ENCODE results near the gene FAM131C.
A peak's percentile ranks its signal among the peaks of the same experiment; 100 is the strongest.

Gene FAM131C

GRCh38 chr1:16018749-16019643 lies 54.5 kb downstream of the FAM131C start:
- H3K4me3 ChIP-seq (ENCODE audit: low read depth in 1 of 5, low read length in 5 of 5), result peak overlapping the region in 4 of 5 donors; percentile 22 to 85 (median 60)
- H3K36me3 ChIP-seq (ENCODE audit: control insufficient read depth in 5 of 5, insufficient read depth in 5 of 5, low read length in 5 of 5), result peaks cover 0 to 4% (median 0%) of the 10 kb centered on the region in 5 donors
- H3K4me1 ChIP-seq (ENCODE audit: control insufficient read depth in 5 of 5, insufficient read depth in 5 of 5, low read length in 5 of 5), result peaks cover 0 to 66% (median 58%) of the 10 kb centered on the region in 5 donors
- H3K27me3 ChIP-seq (ENCODE audit: control insufficient read depth in 5 of 5, insufficient read depth in 4 of 5, low read length in 5 of 5), result peaks cover 0 to 4% (median 0%) of the 10 kb centered on the region in 5 donors
- H3K9me3 ChIP-seq (ENCODE audit: control insufficient read depth in 5 of 5, low read length in 5 of 5), result no peaks in the 10 kb centered on the region
- H3K9ac ChIP-seq (ENCODE audit: low read length in 5 of 5), result peak overlapping the region in 3 of 5 donors; percentile 16 to 63 (median 22)
- peak overlapping the region; percentile 93 for H3K27ac ChIP-seq (ENCODE audit: low read depth, low read length)

GRCh38 chr1:16018308-16018707 lies 55.1 kb downstream of the FAM131C start:
- Histone ChIP-seq H3K9me3 (ENCODE audit: control insufficient read depth in 5 of 5, low read length in 5 of 5) (no peaks in the 10 kb centered on the region), H3K36me3 (ENCODE audit: control insufficient read depth in 5 of 5, insufficient read depth in 5 of 5, low read length in 5 of 5) (peaks cover 0 to 4% (median 0%) of the 10 kb centered on the region in 5 donors), H3K27ac (ENCODE audit: low read depth, low read length) (peak overlapping the region; percentile 93), H3K27me3 (ENCODE audit: control insufficient read depth in 5 of 5, insufficient read depth in 4 of 5, low read length in 5 of 5) (peaks cover 0 to 4% (median 0%) of the 10 kb centered on the region in 5 donors), H3K4me3 (ENCODE audit: low read depth in 1 of 5, low read length in 5 of 5) (peak overlapping the region; percentile 37 to 85 (median 55)), H3K9ac (ENCODE audit: low read length in 5 of 5) (peak overlapping the region in 2 of 5 donors; percentile 63 to 78), H3K4me1 (ENCODE audit: control insufficient read depth in 5 of 5, insufficient read depth in 5 of 5, low read length in 5 of 5) (peaks cover 0 to 72% (median 64%) of the 10 kb centered on the region in 5 donors)

- Histone ChIP-seq H3K9me3 (ENCODE audit: control insufficient read depth in 5 of 5, low read length in 5 of 5) (no peaks in the 10 kb centered on the region), H3K4me1 (ENCODE audit: control insufficient read depth in 5 of 5, insufficient read depth in 5 of 5, low read length in 5 of 5) (peaks cover 0 to 78% (median 67%) of the 10 kb centered on the region in 5 donors), H3K36me3 (ENCODE audit: control insufficient read depth in 5 of 5, insufficient read depth in 5 of 5, low read length in 5 of 5) (peaks cover 0 to 4% (median 0%) of the 10 kb centered on the region in 5 donors), H3K9ac (ENCODE audit: low read length in 5 of 5) (peak within 1 kb of the TSS; percentile 33 to 78 (median 56)), H3K4me3 (ENCODE audit: low read depth in 1 of 5, low read length in 5 of 5) (peak within 1 kb of the TSS; percentile 53 to 85 (median 55)), H3K27ac (ENCODE audit: low read depth, low read length) (peak within 1 kb of the TSS; percentile 93), H3K27me3 (ENCODE audit: control insufficient read depth in 5 of 5, insufficient read depth in 4 of 5, low read length in 5 of 5) (peaks cover 0 to 4% (median 0%) of the 10 kb centered on the region in 5 donors)
Observed at GRCh38 chr1:16017461-16018303, 55.8 kb downstream of the FAM131C start, which contains the start of gene HSPB7. HSPB7 (minus strand) TSS chr1:16018043; CDS start chr1:16017963, 80 bp downstream.

GRCh38 chr1:16017076-16017460 lies 56.4 kb downstream of the FAM131C start:
- Histone ChIP-seq H3K4me1 (ENCODE audit: control insufficient read depth in 5 of 5, insufficient read depth in 5 of 5, low read length in 5 of 5) (peaks cover 0 to 82% (median 67%) of the 10 kb centered on the region in 5 donors), H3K9me3 (ENCODE audit: control insufficient read depth in 5 of 5, low read length in 5 of 5) (no peaks in the 10 kb centered on the region), H3K9ac (ENCODE audit: low read length in 5 of 5) (peak overlapping the region; percentile 33 to 78 (median 56)), H3K27me3 (ENCODE audit: control insufficient read depth in 5 of 5, insufficient read depth in 4 of 5, low read length in 5 of 5) (peaks cover 0 to 8% (median 0%) of the 10 kb centered on the region in 5 donors), H3K4me3 (ENCODE audit: low read depth in 1 of 5, low read length in 5 of 5) (peak overlapping the region; percentile 53 to 85 (median 55)), H3K27ac (ENCODE audit: low read depth, low read length) (peak overlapping the region; percentile 93), H3K36me3 (ENCODE audit: control insufficient read depth in 5 of 5, insufficient read depth in 5 of 5, low read length in 5 of 5) (peaks cover 0 to 4% (median 0%) of the 10 kb centered on the region in 5 donors)

- Histone ChIP-seq H3K4me3 (ENCODE audit: low read depth in 1 of 5, low read length in 5 of 5) (peak overlapping the region; percentile 53 to 85 (median 55)), H3K4me1 (ENCODE audit: control insufficient read depth in 5 of 5, insufficient read depth in 5 of 5, low read length in 5 of 5) (peaks cover 0 to 83% (median 67%) of the 10 kb centered on the region in 5 donors), H3K27ac (ENCODE audit: low read depth, low read length) (peak overlapping the region; percentile 93), H3K27me3 (ENCODE audit: control insufficient read depth in 5 of 5, insufficient read depth in 4 of 5, low read length in 5 of 5) (peaks cover 0 to 8% (median 0%) of the 10 kb centered on the region in 5 donors), H3K9me3 (ENCODE audit: control insufficient read depth in 5 of 5, low read length in 5 of 5) (no peaks in the 10 kb centered on the region), H3K36me3 (ENCODE audit: control insufficient read depth in 5 of 5, insufficient read depth in 5 of 5, low read length in 5 of 5) (peaks cover 0 to 4% (median 0%) of the 10 kb centered on the region in 5 donors), H3K9ac (ENCODE audit: low read length in 5 of 5) (peak overlapping the region; percentile 33 to 78 (median 51))
Observed at GRCh38 chr1:16015960-16016901, 57.2 kb downstream of the FAM131C start.

GRCh38 chr1:16015491-16015890 lies 58.0 kb downstream of the FAM131C start:
- H3K4me1 ChIP-seq (ENCODE audit: control insufficient read depth in 5 of 5, insufficient read depth in 5 of 5, low read length in 5 of 5), result peaks cover 0 to 83% (median 67%) of the 10 kb centered on the region in 5 donors
- peak overlapping the region in 2 of 5 donors; percentile 65 to 85 for H3K4me3 ChIP-seq (ENCODE audit: low read depth in 1 of 5, low read length in 5 of 5)
- H3K27ac ChIP-seq (ENCODE audit: low read depth, low read length), result peak overlapping the region; percentile 93
- H3K36me3 ChIP-seq (ENCODE audit: control insufficient read depth in 5 of 5, insufficient read depth in 5 of 5, low read length in 5 of 5), result peaks cover 0 to 4% (median 0%) of the 10 kb centered on the region in 5 donors
- peaks cover 0 to 8% (median 0%) of the 10 kb centered on the region in 5 donors for H3K27me3 ChIP-seq (ENCODE audit: control insufficient read depth in 5 of 5, insufficient read depth in 4 of 5, low read length in 5 of 5)
- H3K9me3 ChIP-seq (ENCODE audit: control insufficient read depth in 5 of 5, low read length in 5 of 5), result no peaks in the 10 kb centered on the region
- H3K9ac ChIP-seq (ENCODE audit: low read length in 5 of 5), result peak overlapping the region in 1 of 5 donors; percentile 78

- peaks cover 0 to 77% (median 61%) of the 10 kb centered on the region in 5 donors for H3K4me1 ChIP-seq (ENCODE audit: control insufficient read depth in 5 of 5, insufficient read depth in 5 of 5, low read length in 5 of 5)
- peak overlapping the region in 1 of 5 donors; percentile 65 for H3K4me3 ChIP-seq (ENCODE audit: low read depth in 1 of 5, low read length in 5 of 5)
- H3K27ac ChIP-seq (ENCODE audit: low read depth, low read length), result peak overlapping the region; percentile 93
Observed at GRCh38 chr1:16014509-16015482, 58.7 kb downstream of the FAM131C start.

GRCh38 chr1:16013908-16014258 lies 59.6 kb downstream of the FAM131C start:
- H3K27ac ChIP-seq (ENCODE audit: low read depth, low read length), result peak overlapping the region; percentile 93
- H3K9me3 ChIP-seq (ENCODE audit: control insufficient read depth in 5 of 5, low read length in 5 of 5), result no peaks in the 10 kb centered on the region
- H3K9ac ChIP-seq (ENCODE audit: low read length in 5 of 5), result peak overlapping the region in 1 of 5 donors; percentile 35
- H3K4me3 ChIP-seq (ENCODE audit: low read depth in 1 of 5, low read length in 5 of 5), result no peak overlapping the region
- peaks cover 0 to 69% (median 54%) of the 10 kb centered on the region in 5 donors for H3K4me1 ChIP-seq (ENCODE audit: control insufficient read depth in 5 of 5, insufficient read depth in 5 of 5, low read length in 5 of 5)
- peaks cover 0 to 8% (median 0%) of the 10 kb centered on the region in 5 donors for H3K27me3 ChIP-seq (ENCODE audit: control insufficient read depth in 5 of 5, insufficient read depth in 4 of 5, low read length in 5 of 5)
- H3K36me3 ChIP-seq (ENCODE audit: control insufficient read depth in 5 of 5, insufficient read depth in 5 of 5, low read length in 5 of 5), result peaks cover 0 to 4% (median 0%) of the 10 kb centered on the region in 5 donors

More at GRCh38 chr1:16014509-16015482, 58.7 kb downstream of the FAM131C start:
- Histone ChIP-seq H3K9me3 (ENCODE audit: control insufficient read depth in 5 of 5, low read length in 5 of 5) (no peaks in the 10 kb centered on the region), H3K9ac (ENCODE audit: low read length in 5 of 5) (peak overlapping the region in 4 of 5 donors; percentile 30 to 78 (median 44)), H3K36me3 (ENCODE audit: control insufficient read depth in 5 of 5, insufficient read depth in 5 of 5, low read length in 5 of 5) (peaks cover 0 to 4% (median 0%) of the 10 kb centered on the region in 5 donors), H3K27me3 (ENCODE audit: control insufficient read depth in 5 of 5, insufficient read depth in 4 of 5, low read length in 5 of 5) (peaks cover 0 to 8% (median 0%) of the 10 kb centered on the region in 5 donors)
